OCI-LY7 (cell line): ENCODE data around the gene SPRN. TPM values are rescaled to one million over a fixed set of nuclear protein-coding genes. Genes with fewer than 3 reads are reported as not detected.
"Not testable (repeated sequence)": the region's sequence is repeated elsewhere in the genome, so short reads cannot be mapped to it uniquely, and the experiment has no call there.

Experiments
- BruUV-seq: library from RNA; stranded (reverse); fragments of 400-500 nt; replicated peaks from 2 replicates; lab custom pipeline; 2021; lab: Mats Ljungman, UMichigan
- CTCF ChIA-PET: fragments of 300-600 bp; sonication (Branson Sonifier 250); formaldehyde crosslinking; loops from one replicate; lab custom pipeline; 2022; ENCODE audit warnings: antibody characterized with exemption; ENCODE audit not compliant: unreplicated experiment; lab: Charles Lee
- POLR2A ChIA-PET: fragments of 300-600 bp; sonication (Branson Sonifier 250); formaldehyde crosslinking; loops from one replicate; lab custom pipeline; 2022; ENCODE audit warnings: antibody characterized with exemption; lab: Charles Lee
- DNase-seq: peaks from one replicate; pipeline ENCODE4 v3.0.0-alpha.2; 2015; ENCODE audit warnings: low spot score
- H2AFZ ChIP-seq: fragments of 200-600 bp; sonication (generic), shearing (Covaris generic); 2 replicates; pipeline ENCODE4 v1.6.1; 2014; ENCODE audit warnings: mild to moderate bottlenecking, antibody characterized with exemption, low read length, moderate library complexity
- H3K27ac ChIP-seq: fragments of 200-600 bp; sonication (generic); 2 replicates; pipeline ENCODE4 v1.5.1; 2014; ENCODE audit warnings: mixed run types, low read depth, mild to moderate bottlenecking, moderate library complexity, low read length, inconsistent platforms; ENCODE audit not compliant: poor library complexity, severe bottlenecking
- H3K36me3 ChIP-seq: fragments of 200-600 bp; sonication (generic); 2 replicates; pipeline ENCODE4 v1.6.1; 2014; ENCODE audit warnings: mild to moderate bottlenecking, antibody characterized with exemption, low read length, moderate library complexity, mixed read lengths; ENCODE audit not compliant: insufficient read depth
- H3K4me1 ChIP-seq: fragments of 200-600 bp; sonication (generic); 2 replicates; pipeline ENCODE4 v1.5.1; 2014; ENCODE audit warnings: mild to moderate bottlenecking, low read length; ENCODE audit not compliant: insufficient read depth, poor library complexity, severe bottlenecking
- H3K4me2 ChIP-seq: fragments of 200-600 bp; sonication (generic); 2 replicates; pipeline ENCODE4 v1.6.1; 2014; ENCODE audit warnings: mild to moderate bottlenecking, low read length
- H3K4me3 ChIP-seq: fragments of 200-600 bp; sonication (generic); 2 replicates; pipeline ENCODE4 v1.5.1; 2014; ENCODE audit warnings: mild to moderate bottlenecking, low read depth, low read length; ENCODE audit not compliant: poor library complexity, severe bottlenecking
- H3K79me2 ChIP-seq: fragments of 200-600 bp; sonication (generic); 2 replicates; pipeline ENCODE4 v1.6.1; 2016; ENCODE audit warnings: low read depth, mild to moderate bottlenecking, low read length, moderate library complexity, mixed read lengths; ENCODE audit not compliant: insufficient read depth
- H3K9me2 ChIP-seq: fragments of 200-600 bp; sonication (generic); 2 replicates; pipeline ENCODE4 v1.6.1; 2016; ENCODE audit warnings: mild to moderate bottlenecking, low read length, mixed read lengths; ENCODE audit not compliant: insufficient read depth
- H3K9me3 ChIP-seq: fragments of 200-600 bp; sonication (generic); 2 replicates; pipeline ENCODE4 v1.6.1; 2014; ENCODE audit warnings: mild to moderate bottlenecking, mixed run types, low read length, mixed read lengths
- H4K20me1 ChIP-seq: fragments of 200-600 bp; sonication (generic); 2 replicates; pipeline ENCODE4 v1.6.1; 2014; ENCODE audit warnings: mild to moderate bottlenecking, antibody characterized with exemption, low read length, moderate library complexity, mixed read lengths; ENCODE audit not compliant: insufficient read depth
- CTCF ChIP-seq: fragments of 200-600 bp; sonication (generic); conservative IDR thresholded peaks from 2 replicates; pipeline ENCODE4 v1.5.1; 2014; ENCODE audit warnings: mild to moderate bottlenecking, antibody characterized with exemption, low read length, moderate library complexity, mixed read lengths
- EZH2phosphoT487 ChIP-seq: fragments of 200-600 bp; sonication (generic); IDR thresholded peaks from 2 replicates; pipeline ENCODE4 v1.6.1; 2018; ENCODE audit warnings: low read depth, borderline replicate concordance, mild to moderate bottlenecking, mixed run types, antibody characterized with exemption, low read length, moderate library complexity, mixed read lengths
- intact Hi-C: fragments of 100-400 bp; cut with micrococcal nuclease; formaldehyde crosslinking; loops from one replicate; pipeline ENCODE4 v1.10.0; 2022; ENCODE audit not compliant: unreplicated experiment
- total RNA-seq, 2 experiments: library from RNA; depleted of rRNA in 1 of 2; stranded (reverse); fragments of >200 nt in 1 of 2; shearing (Covaris generic) in 1 of 2; gene quantifications; 2 replicates each; pipeline ENCODE4 v1.2.3, GENCODE V29; 2014 to 2022

SPRN gene
- total RNA-seq, 2 experiments from 2014 or later: not detected

- POLR2A ChIA-PET: interaction anchor here (0.7 kb wide), 1 partner anchor 48 kb away, joined by 3 read pairs; no protein-coding TSS in a partner anchor
- Histone ChIP-seq H2AFZ (no peak overlapping the region), H3K4me2 (no peak overlapping the region), H3K9me2 (no peaks in the 10 kb centered on the region), H3K79me2 (peaks cover 26% of the 10 kb centered on the region), H3K36me3 (peaks cover 74% of the 10 kb centered on the region), H3K4me3 (no peak overlapping the region), H4K20me1 (no peaks in the 10 kb centered on the region), H3K9me3 (peaks cover 29% of the 10 kb centered on the region), H3K27ac (no peak overlapping the region), H3K4me1 (no peaks in the 10 kb centered on the region)
- BruUV-seq: no TSS peak
- intact Hi-C loops: no loop called here
- no peak for DNase-seq
- TF ChIP-seq EZH2phosphoT487 (no peak), CTCF (no peak)
- CTCF ChIA-PET: no interaction called here
Measured at GRCh38 chr10:133415752-133416151, 8.7 kb downstream of the SPRN start.

- H3K27ac ChIP-seq, H3K4me1 ChIP-seq, intact Hi-C loops, CTCF ChIA-PET, DNase-seq, H2AFZ ChIP-seq, H3K9me2 ChIP-seq, BruUV-seq, H3K4me2 ChIP-seq, H3K4me3 ChIP-seq, POLR2A ChIA-PET, H4K20me1 ChIP-seq: not testable (repeated sequence)
- peaks cover 74% of the 10 kb centered on the region for H3K36me3 ChIP-seq
- peaks cover 40% of the 10 kb centered on the region for H3K79me2 ChIP-seq
- H3K9me3 ChIP-seq: peaks cover 43% of the 10 kb centered on the region
Measured at GRCh38 chr10:133414401-133414800, 10.0 kb downstream of the SPRN start.

GRCh38 chr10:133412381-133412711 lies 12.1 kb downstream of the SPRN start:
- intact Hi-C loops: no loop called here
- H2AFZ ChIP-seq: no peak overlapping the region
- H3K4me1 ChIP-seq: no peaks in the 10 kb centered on the region
- TF ChIP-seq CTCF (no peak), EZH2phosphoT487 (no peak)
- H3K9me3 ChIP-seq: peaks cover 52% of the 10 kb centered on the region
- H3K79me2 ChIP-seq: peaks cover 59% of the 10 kb centered on the region
- H3K9me2 ChIP-seq: no peaks in the 10 kb centered on the region
- peaks cover 79% of the 10 kb centered on the region for H3K36me3 ChIP-seq
- H3K4me2 ChIP-seq: no peak overlapping the region
- H3K27ac ChIP-seq: no peak overlapping the region
- H4K20me1 ChIP-seq: no peaks in the 10 kb centered on the region
- ChIA-PET CTCF (no interaction called here), POLR2A (interaction anchor here (0.6 kb wide), 1 partner anchor 55 kb away, joined by 3 read pairs; no protein-coding TSS in a partner anchor)
- no TSS peak for BruUV-seq
- no peak for DNase-seq
- no peak overlapping the region for H3K4me3 ChIP-seq
